SIG-M5 treated with dmso at 0.1 percent for 504 hours (cell line): ENCODE results near the gene B4GALNT3.

Source experiments
- DNase-seq: peaks from one replicate; lab custom pipeline; 2025; ENCODE audit not compliant: unreplicated experiment; lab: John Stamatoyannopoulos, UW

The B4GALNT3 gene

GRCh38 chr12:556498-556897 lies 96.8 kb downstream of the B4GALNT3 start:
- DNase-seq = no peak

- DNase-seq = no peak
These were observed 98.8 kb downstream of the B4GALNT3 start for GRCh38 chr12:558580-558979.

- no peak for DNase-seq
These were observed 99.6 kb downstream of the B4GALNT3 start for GRCh38 chr12:559208-559905.

- peak; percentile 13 for DNase-seq
These were observed 100.2 kb downstream of the B4GALNT3 start for GRCh38 chr12:559906-560455.

DNA sequence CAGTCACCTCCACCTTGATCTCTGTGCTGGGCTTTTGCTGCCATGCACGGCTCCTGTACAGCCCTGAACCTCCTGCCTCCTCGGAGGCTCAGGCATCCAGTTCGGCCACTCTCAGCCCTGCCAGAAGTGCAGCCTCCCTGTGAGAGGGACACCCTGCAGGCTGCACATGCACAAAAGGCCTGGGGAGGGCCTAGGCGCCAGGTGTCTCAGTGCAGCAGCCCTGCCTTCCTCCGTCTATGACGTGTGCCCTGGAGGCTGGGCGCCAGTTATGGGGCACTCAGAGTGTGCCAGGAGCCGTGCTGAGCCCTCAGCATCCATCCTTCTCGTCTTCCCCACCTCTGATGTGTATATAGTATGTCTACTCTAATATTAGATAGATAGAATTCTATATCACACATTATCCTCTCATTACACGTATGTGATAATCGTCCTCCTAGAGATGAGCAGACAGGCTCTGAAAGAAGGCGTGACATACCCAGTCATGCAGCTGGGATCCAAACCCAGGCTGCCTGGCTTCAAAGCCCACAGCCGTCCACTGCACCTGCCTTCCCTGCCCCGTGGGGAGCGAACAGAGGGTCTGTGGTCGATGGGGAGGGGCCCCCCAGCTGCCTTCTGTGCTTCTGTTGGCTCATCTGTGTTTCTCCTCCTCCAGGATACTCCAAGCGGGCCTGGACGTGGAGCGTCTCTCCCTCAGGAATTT lies 101.1 kb downstream of the B4GALNT3 start:
- no peak for DNase-seq

- DNase-seq = no peak
These were observed 101.6 kb downstream of the B4GALNT3 start for GRCh38 chr12:561391-561705.

DNA sequence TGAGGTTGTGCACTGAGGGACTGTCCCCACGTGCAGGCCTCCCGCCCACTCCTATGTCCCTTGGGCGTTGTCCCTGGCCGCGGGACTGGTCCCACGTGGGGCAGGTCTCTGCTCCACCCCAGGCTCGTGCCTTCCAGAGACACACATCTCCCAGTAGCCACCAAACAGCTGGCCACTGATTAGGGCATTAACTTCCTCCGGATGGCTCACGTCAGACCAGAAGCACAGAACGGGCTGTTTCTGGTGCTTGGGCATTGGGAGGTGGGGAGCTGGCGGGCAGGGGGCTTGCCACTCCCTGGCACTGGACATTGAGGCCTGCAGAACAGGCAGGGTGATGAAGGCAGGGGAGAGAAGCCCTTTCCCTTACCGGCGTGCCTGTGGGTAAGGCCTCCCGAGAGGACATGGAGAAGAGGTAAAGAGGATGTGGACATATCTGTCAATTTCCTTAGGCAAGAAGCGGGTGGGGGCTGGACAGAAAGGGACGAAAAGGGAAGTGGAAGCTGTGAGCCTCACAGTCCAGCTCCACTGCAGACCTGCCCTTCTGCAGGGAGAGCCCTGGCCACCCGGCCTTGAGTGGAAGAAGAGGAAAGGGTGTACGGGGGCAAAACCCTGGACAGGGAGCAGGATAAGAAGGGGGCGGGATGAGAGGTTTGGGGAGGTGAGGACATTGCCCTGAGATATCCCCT lies 102.3 kb downstream of the B4GALNT3 start:
- peak; percentile 75 for DNase-seq

GRCh38 chr12:562634-563033 lies 102.9 kb downstream of the B4GALNT3 start:
- no peak for DNase-seq

- DNase-seq = peak; percentile 14
These were observed 103.6 kb downstream of the B4GALNT3 start for GRCh38 chr12:563250-563781.

- DNase-seq = no peak
These were observed 104.1 kb downstream of the B4GALNT3 start for GRCh38 chr12:563787-564298.

GRCh38 chr12:565161-565560 lies 105.4 kb downstream of the B4GALNT3 start:
- DNase-seq = no peak

DNA sequence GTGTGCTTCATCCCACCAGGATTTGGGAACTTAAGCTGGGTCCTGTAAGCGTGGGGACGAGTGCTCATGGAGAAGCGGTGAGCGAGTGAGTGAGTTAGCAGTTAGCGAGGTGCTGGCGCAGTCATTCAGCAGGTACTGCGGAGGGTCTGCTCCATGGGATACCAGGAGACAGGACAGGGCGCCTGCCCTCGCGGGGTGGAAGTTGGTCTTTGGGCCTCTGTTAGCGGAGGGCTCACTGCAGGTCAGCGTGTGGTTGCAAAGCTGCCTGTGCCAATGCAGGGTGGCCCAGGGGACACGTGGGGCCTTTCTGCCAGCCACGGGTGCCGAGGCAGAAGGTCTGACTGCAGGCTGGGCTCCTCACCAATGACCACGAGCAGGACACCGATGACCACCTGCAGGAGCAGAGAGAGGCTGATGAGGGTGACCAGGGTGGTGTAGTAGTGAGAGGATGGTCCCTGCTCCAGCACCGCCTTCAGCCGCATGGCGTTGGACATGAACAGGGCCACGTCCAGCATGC lies 105.9 kb downstream of the B4GALNT3 start:
- DNase-seq = no peak

- DNase-seq = no peak
These were observed 108.7 kb downstream of the B4GALNT3 start for GRCh38 chr12:568486-568885.

DNA sequence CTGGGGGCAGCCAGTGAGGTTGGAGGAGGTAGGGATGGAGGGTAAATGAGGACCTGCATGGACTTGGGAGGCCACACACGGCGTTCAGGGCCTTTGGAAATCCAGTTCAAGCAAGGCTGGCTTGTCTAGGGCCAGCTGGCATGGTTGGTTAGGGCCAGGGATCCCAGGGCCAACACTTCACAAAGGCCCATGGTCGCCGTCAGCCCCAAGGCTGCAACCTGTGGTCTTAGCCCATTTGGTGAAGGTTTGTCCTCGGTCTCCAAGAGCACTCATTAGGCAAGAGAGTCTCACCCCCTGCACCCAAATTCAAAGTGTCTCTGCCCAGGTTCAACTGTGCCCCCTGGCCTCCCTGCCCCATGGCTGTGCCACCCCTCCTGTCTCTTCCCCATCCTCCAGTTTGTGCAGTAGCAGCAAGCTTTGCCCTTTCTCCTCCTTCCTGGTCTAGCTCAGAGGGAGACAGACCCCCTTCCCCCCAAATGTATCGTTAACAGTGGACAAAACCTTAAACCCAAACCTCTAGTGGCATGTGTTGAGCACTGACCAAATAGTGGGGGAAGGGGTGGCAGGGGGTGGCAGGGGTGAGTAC lies 109.4 kb downstream of the B4GALNT3 start:
- no peak for DNase-seq

- DNase-seq = peak; percentile 67
These were observed 110.2 kb downstream of the B4GALNT3 start for GRCh38 chr12:569803-570434.

- DNase-seq = no peak
These were observed 110.7 kb downstream of the B4GALNT3 start for GRCh38 chr12:570435-570920.

GRCh38 chr12:570921-571794 lies 111.4 kb downstream of the B4GALNT3 start:
- DNase-seq = no peak

DNA sequence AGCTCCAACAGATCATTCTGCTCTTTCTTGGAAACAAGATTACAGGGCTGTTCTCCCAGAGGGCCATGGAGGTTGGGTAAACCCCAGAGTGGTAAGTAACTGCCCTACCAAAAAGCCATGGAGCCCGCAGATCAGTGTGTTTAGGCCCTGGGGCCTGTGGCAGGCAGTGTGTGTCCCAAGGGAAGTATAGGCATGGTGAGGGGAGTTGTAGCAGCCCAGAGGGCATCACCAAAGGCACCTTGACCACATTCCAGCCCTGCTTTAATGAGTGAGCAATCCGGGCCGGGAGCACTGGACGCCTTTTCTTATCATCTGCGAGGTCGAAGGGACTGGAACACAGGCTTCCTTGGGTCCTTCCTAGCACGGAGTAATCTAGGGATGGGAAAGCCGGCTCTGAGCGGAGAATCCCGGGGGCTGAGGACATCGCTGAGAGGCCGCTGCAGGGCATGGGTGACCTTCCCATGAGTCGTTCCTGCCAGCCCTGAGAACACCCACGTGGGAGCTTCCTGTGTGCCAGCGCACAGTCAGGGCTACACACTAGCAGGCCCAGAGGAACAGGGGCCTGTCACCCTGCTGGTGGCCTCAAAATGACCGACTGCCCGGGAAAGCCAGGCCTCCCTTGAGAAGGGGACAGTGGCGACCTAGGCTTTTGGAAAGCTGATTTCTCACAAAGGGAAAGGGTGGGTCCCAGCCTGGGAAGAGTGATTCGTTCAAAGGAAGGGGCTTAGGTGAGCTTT lies 112.2 kb downstream of the B4GALNT3 start:
- no peak for DNase-seq

GRCh38 chr12:572532-572899 lies 112.8 kb downstream of the B4GALNT3 start:
- DNase-seq = no peak
